Naive thymus-derived CD4-positive, alpha-beta T cell (primary cell): ENCODE results near the gene EHMT1. TPM values are rescaled to one million over a fixed set of nuclear protein-coding genes. Genes with fewer than 3 reads are reported as not detected.
A peak's percentile ranks its signal among the peaks of the same experiment; 100 is the strongest.
"Not testable (repeated sequence)": the region's sequence is repeated elsewhere in the genome, so short reads cannot be mapped to it uniquely, and the experiment has no call there.

Experiments used
- ATAC-seq: fragments of 150-1000 bp; cut with Tn5 transposase; 2 replicates; pipeline ENCODE4 v1.10.0; 2021; ENCODE audit warnings: mild to moderate bottlenecking, moderate library complexity
- CTCF ChIA-PET: fragments of 350-600 bp; sonication (Branson Sonifier 250); formaldehyde crosslinking; loops from one replicate; lab custom pipeline; 2021; ENCODE audit warnings: antibody characterized with exemption; lab: Charles Lee
- POLR2A ChIA-PET: fragments of 350-600 bp; sonication (Branson Sonifier 250); formaldehyde crosslinking; loops from one replicate; lab custom pipeline; 2021; ENCODE audit warnings: antibody characterized with exemption, inconsistent platforms; lab: Charles Lee
- DNase-seq, 9 donors: peaks; one replicate each; pipeline versions ENCODE4 v3.0.0 to v3.0.0-alpha.2; 2020 to 2022; ENCODE audit warnings: mixed read lengths in 1 of 9
- H3K27ac ChIP-seq: one replicate; pipeline ENCODE4 v1.7.0; 2013; ENCODE audit warnings: mild to moderate bottlenecking, low read depth, low read length, moderate library complexity
- H3K27me3 ChIP-seq, 2 donors: one replicate each; pipeline ENCODE4 v1.7.0; 2013; ENCODE audit warnings: low read length in 2 of 2, mild to moderate bottlenecking in 2 of 2, moderate library complexity in 2 of 2; ENCODE audit not compliant: control insufficient read depth in 2 of 2, insufficient read depth in 2 of 2
- H3K36me3 ChIP-seq, 3 experiments: 1 replicate in 2 of 3; 2 replicates in 1 of 3; pipeline ENCODE4 v1.7.0; 2013; ENCODE audit warnings: low read length in 3 of 3, mild to moderate bottlenecking in 3 of 3, moderate library complexity in 1 of 3; ENCODE audit not compliant: insufficient read depth in 3 of 3, control insufficient read depth in 2 of 3
- H3K4me1 ChIP-seq, 2 donors: one replicate each; pipeline ENCODE4 v1.7.0; 2013; ENCODE audit warnings: low read length in 2 of 2, mild to moderate bottlenecking in 2 of 2, moderate library complexity in 1 of 2; ENCODE audit not compliant: control insufficient read depth in 2 of 2, insufficient read depth in 2 of 2
- H3K4me3 ChIP-seq: 2 replicates; pipeline ENCODE4 v1.7.0; 2013; ENCODE audit warnings: mild to moderate bottlenecking, low read length
- H3K9me3 ChIP-seq, 3 experiments: 1 replicate in 2 of 3; 2 replicates in 1 of 3; pipeline ENCODE4 v1.7.0; 2013; ENCODE audit warnings: low read length in 3 of 3; ENCODE audit not compliant: control insufficient read depth in 2 of 3
- H3K27ac Mint-ChIP-seq, 9 donors: one replicate each; pipeline ENCODE4 v1.8.0; 2020 to 2022; ENCODE audit warnings: mixed read lengths in 9 of 9, mild to moderate bottlenecking in 8 of 9, moderate library complexity in 5 of 9, inconsistent platforms in 2 of 9
- H3K27me3 Mint-ChIP-seq, 5 donors: one replicate each; pipeline ENCODE4 v1.8.0; 2021 to 2022; ENCODE audit warnings: mixed read lengths in 5 of 5, mild to moderate bottlenecking in 1 of 5
- H3K36me3 Mint-ChIP-seq, 5 donors: one replicate each; pipeline ENCODE4 v1.8.0; 2020 to 2022; ENCODE audit warnings: mixed read lengths in 5 of 5, mild to moderate bottlenecking in 3 of 5, inconsistent platforms in 1 of 5
- H3K4me1 Mint-ChIP-seq, 7 donors: one replicate each; pipeline ENCODE4 v1.8.0; 2020 to 2022; ENCODE audit warnings: mixed read lengths in 7 of 7, mild to moderate bottlenecking in 3 of 7, inconsistent platforms in 1 of 7
- H3K4me3 Mint-ChIP-seq, 10 donors: one replicate each; pipeline ENCODE4 v1.8.0; 2020 to 2022; ENCODE audit warnings: mild to moderate bottlenecking in 10 of 10, mixed read lengths in 10 of 10, moderate library complexity in 6 of 10, inconsistent platforms in 2 of 10
- H3K9me3 Mint-ChIP-seq, 11 donors: one replicate each; pipeline ENCODE4 v1.8.0; 2020 to 2022; ENCODE audit warnings: mixed read lengths in 11 of 11, mild to moderate bottlenecking in 4 of 11, inconsistent platforms in 1 of 11, moderate library complexity in 1 of 11
- intact Hi-C, 2 donors: fragments of 100-400 bp; cut with micrococcal nuclease; formaldehyde crosslinking; loops; one replicate each; pipeline ENCODE4 v1.15.1; 2023
- polyA plus RNA-seq, 2 donors: library from polyadenylated mRNA; unstranded; fragments of 300-500 nt; fragmentation: Illumina TruSeq; gene quantifications; one replicate each; pipeline ENCODE4 v1.2.3, GENCODE V29; 2021
- total RNA-seq, 6 experiments: library from RNA in 5 of 6; stranded (reverse) in 5 of 6; gene quantifications; 1 replicate in 5 of 6; 2 replicates in 1 of 6; pipeline ENCODE4 v1.2.3 and lab custom pipeline; 2021 to 2026

Gene EHMT1
- total and polyA plus RNA-seq, 7 experiments from 2014 or later: 24.7 to 132 (median 112) TPM

- H3K4me1 ChIP-seq: no peaks in the 10 kb centered on the region
- peaks cover 0 to 45% (median 4%) of the 10 kb centered on the region in 3 experiments for H3K36me3 ChIP-seq
- H3K4me1 Mint-ChIP-seq: peaks cover 8 to 29% (median 17%) of the 10 kb centered on the region in 7 donors
- H3K4me3 ChIP-seq: no peak overlapping the region
- H3K36me3 Mint-ChIP-seq: peaks cover 0 to 39% (median 28%) of the 10 kb centered on the region in 5 donors
- ChIA-PET POLR2A (no interaction called here), CTCF (no interaction called here)
- ATAC-seq (no peak), DNase-seq (peak in 5 of 9 donors; percentile 5 to 22 (median 10))
- peak overlapping the region in 6 of 9 donors; percentile 24 to 76 (median 55) for H3K27ac Mint-ChIP-seq
- H3K9me3 Mint-ChIP-seq: no peaks in the 10 kb centered on the region
- no peak overlapping the region for H3K27ac ChIP-seq
- H3K9me3 ChIP-seq: no peaks in the 10 kb centered on the region
- H3K27me3 ChIP-seq: no peaks in the 10 kb centered on the region
- H3K4me3 Mint-ChIP-seq: no peak overlapping the region
- no peaks in the 10 kb centered on the region for H3K27me3 Mint-ChIP-seq
- intact Hi-C loops: no loop called here
Observed at GRCh38 chr9:137807721-137808703, 189.2 kb downstream of the EHMT1 start.

- Histone ChIP-seq H3K9me3 (no peaks in the 10 kb centered on the region), H3K27ac (no peak overlapping the region), H3K27me3 (no peaks in the 10 kb centered on the region), H3K36me3 (peaks cover 0 to 45% (median 8%) of the 10 kb centered on the region in 3 experiments), H3K4me3 (no peak overlapping the region), H3K4me1 (no peaks in the 10 kb centered on the region)
- ChIA-PET CTCF (no interaction called here), POLR2A (no interaction called here)
- H3K4me3 Mint-ChIP-seq: no peak overlapping the region
- no peaks in the 10 kb centered on the region for H3K9me3 Mint-ChIP-seq
- ATAC-seq (no peak), DNase-seq (no peak)
- H3K4me1 Mint-ChIP-seq: peaks cover 8 to 21% (median 17%) of the 10 kb centered on the region in 7 donors
- intact Hi-C loops: no loop called here
- no peaks in the 10 kb centered on the region for H3K27me3 Mint-ChIP-seq
- peaks cover 0 to 33% (median 18%) of the 10 kb centered on the region in 5 donors for H3K36me3 Mint-ChIP-seq
- H3K27ac Mint-ChIP-seq: peak overlapping the region in 1 of 9 donors; percentile 17
Observed at GRCh38 chr9:137809040-137809576, 190.3 kb downstream of the EHMT1 start.

- H3K9me3 ChIP-seq, H3K9me3 Mint-ChIP-seq, H3K4me1 ChIP-seq, DNase-seq, H3K27me3 Mint-ChIP-seq, H3K4me3 Mint-ChIP-seq, POLR2A ChIA-PET, intact Hi-C loops, H3K4me3 ChIP-seq, H3K27ac ChIP-seq, CTCF ChIA-PET, ATAC-seq, H3K27me3 ChIP-seq: not testable (repeated sequence)
- H3K4me1 Mint-ChIP-seq: peaks cover 8 to 21% (median 15%) of the 10 kb centered on the region in 7 donors
- H3K36me3 ChIP-seq: peaks cover 0 to 51% (median 8%) of the 10 kb centered on the region in 3 experiments
- peak overlapping the region in 1 of 9 donors; percentile 9 for H3K27ac Mint-ChIP-seq
- peaks cover 3 to 33% (median 21%) of the 10 kb centered on the region in 5 donors for H3K36me3 Mint-ChIP-seq
Observed at GRCh38 chr9:137809726-137810450, 191.1 kb downstream of the EHMT1 start.

GRCh38 chr9:137811283-137811870 is 192.6 kb downstream of the EHMT1 start:
- ATAC-seq (no peak), DNase-seq (no peak)
- Mint-ChIP-seq H3K9me3 (no peaks in the 10 kb centered on the region), H3K4me3 (no peak overlapping the region), H3K27me3 (no peaks in the 10 kb centered on the region), H3K36me3 (peaks cover 3 to 46% (median 27%) of the 10 kb centered on the region in 5 donors), H3K4me1 (peaks cover 4 to 20% (median 14%) of the 10 kb centered on the region in 7 donors), H3K27ac (no peak overlapping the region)
- H3K36me3 ChIP-seq: peaks cover 6 to 66% (median 19%) of the 10 kb centered on the region in 3 experiments
- H3K9me3 ChIP-seq: no peaks in the 10 kb centered on the region
- POLR2A ChIA-PET: no interaction called here
- H3K27me3 ChIP-seq: no peaks in the 10 kb centered on the region
- intact Hi-C loops: no loop called here
- no peaks in the 10 kb centered on the region for H3K4me1 ChIP-seq
- no peak overlapping the region for H3K4me3 ChIP-seq
- no peak overlapping the region for H3K27ac ChIP-seq
- CTCF ChIA-PET: no interaction called here

- H3K36me3 Mint-ChIP-seq: peaks cover 3 to 52% (median 31%) of the 10 kb centered on the region in 5 donors
- no peaks in the 10 kb centered on the region for H3K27me3 Mint-ChIP-seq
- Histone ChIP-seq H3K4me3 (no peak overlapping the region), H3K27ac (no peak overlapping the region), H3K4me1 (no peaks in the 10 kb centered on the region), H3K36me3 (peaks cover 6 to 77% (median 24%) of the 10 kb centered on the region in 3 experiments), H3K9me3 (no peaks in the 10 kb centered on the region), H3K27me3 (no peaks in the 10 kb centered on the region)
- no peak overlapping the region for H3K4me3 Mint-ChIP-seq
- peaks cover 0 to 1% (median 0%) of the 10 kb centered on the region in 11 donors for H3K9me3 Mint-ChIP-seq
- intact Hi-C loops: no loop called here
- CTCF ChIA-PET: interaction anchor here (0.6 kb wide), 1 partner anchor 82 kb away, joined by 3 read pairs; no protein-coding TSS in a partner anchor
- POLR2A ChIA-PET: interaction anchor here (0.6 kb wide), 1 partner anchor 154 kb away, joined by 4 read pairs; no protein-coding TSS in a partner anchor
- peaks cover under 1 to 10% (median 5%) of the 10 kb centered on the region in 7 donors for H3K4me1 Mint-ChIP-seq
- DNase-seq: no peak
- H3K27ac Mint-ChIP-seq: peak overlapping the region in 2 of 9 donors; percentile 12 to 21
- ATAC-seq: no peak
Observed at GRCh38 chr9:137812356-137813023, 193.7 kb downstream of the EHMT1 start.
